ENCODE results near the gene NFYC.

The NFYC gene

GRCh38 chr1:40786171-40786994 is 94.9 kb downstream of the NFYC start:
- Histone ChIP-seq H2BK120ac (ENCODE audit: low read depth, low read length) (no peak overlapping the region), H3K79me1 (replicated peaks; ENCODE audit: low read length, poor library complexity, severe bottlenecking) (no peaks in the 10 kb centered on the region), H3K14ac (ENCODE audit: low read length in 2 of 2) (no peak overlapping the region), H4K91ac (ENCODE audit: low read length) (no peak overlapping the region), H3K27ac (ENCODE audit: low read length, poor library complexity, severe bottlenecking) (no peak overlapping the region), H3K9me3 (ENCODE audit: control insufficient read depth, low read length) (no peaks in the 10 kb centered on the region), H2AFZ (ENCODE audit: low read depth, low read length) (no peak overlapping the region), H3K9ac (ENCODE audit: low read length) (no peak overlapping the region), H3K36me3 (ENCODE audit: control insufficient read depth in 1 of 2, insufficient read depth in 2 of 2, low read depth in 1 of 2, low read length in 2 of 2) (no peaks in the 10 kb centered on the region), H3K4me1 (ENCODE audit: control insufficient read depth, insufficient read depth, low read depth, low read length) (peaks cover 20% of the 10 kb centered on the region), H3K4ac (ENCODE audit: low read depth in 1 of 2, low read length in 2 of 2) (no peak overlapping the region), H2AK5ac (ENCODE audit: low read length, severe bottlenecking) (no peak overlapping the region), H3K4me3 (ENCODE audit: insufficient read depth in 1 of 2, low read depth in 1 of 2, low read length in 2 of 2) (no peak overlapping the region), H3K27me3 (ENCODE audit: control insufficient read depth in 1 of 2, insufficient read depth in 1 of 2, low read length in 2 of 2) (peaks cover 17 to 79% of the 10 kb centered on the region in 2 experiments), H3K18ac (ENCODE audit: low read depth in 1 of 2, low read length in 2 of 2) (no peak overlapping the region), H2BK5ac (ENCODE audit: low read depth, low read length, poor library complexity, severe bottlenecking) (no peak overlapping the region), H3K4me2 (ENCODE audit: low read length, poor library complexity, severe bottlenecking) (no peak overlapping the region), H2BK12ac (ENCODE audit: low read length in 2 of 2) (no peak overlapping the region), H3K23ac (ENCODE audit: low read length in 2 of 2) (no peak overlapping the region), H2BK15ac (ENCODE audit: low read depth, poor library complexity, severe bottlenecking) (no peak overlapping the region), H4K8ac (ENCODE audit: low read length) (no peak overlapping the region)
- no peak for DNase-seq
- 81% methylated on average over 8 of the region's 9 CpGs for WGBS

DNA sequence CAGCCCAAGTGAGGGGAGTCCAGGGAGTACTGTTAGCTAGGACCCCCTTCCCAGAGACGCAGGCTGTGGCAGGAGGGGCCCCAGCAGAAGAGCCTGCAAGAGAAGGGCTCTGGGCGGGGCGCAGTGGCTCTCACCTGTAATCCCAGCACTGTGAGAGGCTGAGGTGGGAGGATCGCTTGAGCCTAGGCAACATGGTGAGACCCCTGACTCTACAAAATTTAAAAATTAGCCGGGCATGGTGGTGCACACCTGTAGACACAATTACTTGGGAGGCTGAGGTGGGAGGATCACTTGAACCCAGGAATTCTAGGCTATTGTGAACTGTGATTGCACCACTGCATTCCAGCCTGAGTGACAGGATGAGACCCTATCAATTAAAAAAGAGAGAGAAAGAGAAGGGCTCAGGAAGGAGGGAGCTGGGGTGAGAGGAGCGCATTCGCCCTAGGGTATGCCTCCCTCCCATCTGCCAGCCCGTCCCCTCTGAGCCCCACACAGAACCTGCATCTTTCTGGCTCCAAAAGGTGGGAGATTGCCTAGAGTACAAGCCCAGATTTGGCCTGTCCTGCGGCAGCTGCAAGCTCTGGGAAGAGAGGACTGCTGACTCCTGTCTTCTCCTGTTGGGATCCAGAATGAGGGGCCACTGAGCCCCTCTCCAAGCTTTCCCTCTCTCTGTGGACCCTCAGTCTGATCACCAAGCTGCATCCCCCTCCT is 95.6 kb downstream of the NFYC start:
- peak overlapping the region in 1 of 2 experiments; percentile 49 for H3K18ac ChIP-seq (ENCODE audit: low read depth in 1 of 2, low read length in 2 of 2)
- H3K4me3 ChIP-seq (ENCODE audit: insufficient read depth in 1 of 2, low read depth in 1 of 2, low read length in 2 of 2), result no peak overlapping the region
- H3K36me3 ChIP-seq (ENCODE audit: control insufficient read depth in 1 of 2, insufficient read depth in 2 of 2, low read depth in 1 of 2, low read length in 2 of 2), result no peaks in the 10 kb centered on the region
- peaks cover 15 to 79% of the 10 kb centered on the region in 2 experiments for H3K27me3 ChIP-seq (ENCODE audit: control insufficient read depth in 1 of 2, insufficient read depth in 1 of 2, low read length in 2 of 2)
- 91% methylated on average over 8 of the region's 9 CpGs for WGBS
- peak overlapping the region; percentile 29 for H2AFZ ChIP-seq (ENCODE audit: low read depth, low read length)
- no peak overlapping the region for H2BK15ac ChIP-seq (ENCODE audit: low read depth, poor library complexity, severe bottlenecking)
- no peak overlapping the region for H3K27ac ChIP-seq (ENCODE audit: low read length, poor library complexity, severe bottlenecking)
- H2BK5ac ChIP-seq (ENCODE audit: low read depth, low read length, poor library complexity, severe bottlenecking), result no peak overlapping the region
- H4K8ac ChIP-seq (ENCODE audit: low read length), result no peak overlapping the region
- no peak overlapping the region for H3K4me2 ChIP-seq (ENCODE audit: low read length, poor library complexity, severe bottlenecking)
- no peak overlapping the region for H3K14ac ChIP-seq (ENCODE audit: low read length in 2 of 2)
- no peaks in the 10 kb centered on the region for H3K79me1 ChIP-seq (replicated peaks; ENCODE audit: low read length, poor library complexity, severe bottlenecking)
- no peak overlapping the region for H2BK12ac ChIP-seq (ENCODE audit: low read length in 2 of 2)
- H3K9ac ChIP-seq (ENCODE audit: low read length), result no peak overlapping the region
- no peak overlapping the region for H3K23ac ChIP-seq (ENCODE audit: low read length in 2 of 2)
- H3K4me1 ChIP-seq (ENCODE audit: control insufficient read depth, insufficient read depth, low read depth, low read length), result peaks cover 17% of the 10 kb centered on the region
- no peak overlapping the region for H4K91ac ChIP-seq (ENCODE audit: low read length)
- H2BK120ac ChIP-seq (ENCODE audit: low read depth, low read length), result no peak overlapping the region
- no peak for DNase-seq
- H3K4ac ChIP-seq (ENCODE audit: low read depth in 1 of 2, low read length in 2 of 2), result peak overlapping the region; percentile 19 to 69
- H3K9me3 ChIP-seq (ENCODE audit: control insufficient read depth, low read length), result no peaks in the 10 kb centered on the region
- no peak overlapping the region for H2AK5ac ChIP-seq (ENCODE audit: low read length, severe bottlenecking)

DNA sequence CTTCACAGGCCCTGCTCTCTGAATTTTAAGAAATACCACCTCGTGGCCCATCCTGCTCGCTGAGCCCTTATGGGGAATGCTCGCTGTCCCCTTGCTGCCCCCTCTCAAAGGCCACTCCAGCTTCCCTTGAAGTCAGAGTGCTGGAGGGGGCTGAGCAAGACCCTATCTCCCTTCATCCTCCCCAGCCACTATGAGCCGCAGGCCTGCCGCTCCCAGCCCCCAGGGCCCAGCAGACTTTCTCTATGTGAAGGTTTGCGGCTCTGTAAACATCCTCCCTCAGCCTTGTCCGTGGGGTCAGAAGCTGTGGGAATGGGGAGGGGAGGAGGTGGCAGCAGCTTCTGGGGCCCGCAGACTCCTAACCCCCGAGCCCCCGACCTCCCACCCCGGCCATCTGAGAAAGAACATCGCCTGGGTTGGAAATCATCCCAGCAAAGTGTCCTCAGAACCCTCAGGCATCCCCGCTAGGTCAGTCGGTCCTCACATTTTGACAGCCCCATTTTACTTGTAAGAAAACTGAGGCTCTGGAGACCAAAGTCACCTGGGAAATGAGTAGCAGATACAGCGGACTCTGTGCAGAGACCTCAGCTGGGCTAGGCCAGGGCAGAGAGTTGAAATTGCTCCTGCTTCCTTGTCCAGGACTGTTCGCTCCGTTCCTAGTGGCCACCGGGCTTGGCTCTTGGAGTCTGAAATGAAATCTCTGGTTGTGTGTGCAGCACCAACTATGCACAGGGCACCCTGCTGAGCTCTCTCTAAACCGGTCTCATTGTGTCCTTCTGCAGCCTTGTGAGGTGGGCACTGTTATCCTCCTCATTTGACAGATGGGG is 96.4 kb downstream of the NFYC start:
- Histone ChIP-seq H3K4me1 (ENCODE audit: control insufficient read depth, insufficient read depth, low read depth, low read length) (peaks cover 9% of the 10 kb centered on the region), H3K9me3 (ENCODE audit: control insufficient read depth, low read length) (no peaks in the 10 kb centered on the region), H3K4me2 (ENCODE audit: low read length, poor library complexity, severe bottlenecking) (no peak overlapping the region), H2AFZ (ENCODE audit: low read depth, low read length) (peak overlapping the region; percentile 29), H3K27ac (ENCODE audit: low read length, poor library complexity, severe bottlenecking) (no peak overlapping the region), H3K14ac (ENCODE audit: low read length in 2 of 2) (peak overlapping the region in 1 of 2 experiments; percentile 18), H3K18ac (ENCODE audit: low read depth in 1 of 2, low read length in 2 of 2) (peak overlapping the region in 1 of 2 experiments; percentile 49), H3K36me3 (ENCODE audit: control insufficient read depth in 1 of 2, insufficient read depth in 2 of 2, low read depth in 1 of 2, low read length in 2 of 2) (no peaks in the 10 kb centered on the region), H3K9ac (ENCODE audit: low read length) (no peak overlapping the region), H2BK120ac (ENCODE audit: low read depth, low read length) (no peak overlapping the region), H3K27me3 (ENCODE audit: control insufficient read depth in 1 of 2, insufficient read depth in 1 of 2, low read length in 2 of 2) (peaks cover 12 to 80% of the 10 kb centered on the region in 2 experiments), H2BK15ac (ENCODE audit: low read depth, poor library complexity, severe bottlenecking) (no peak overlapping the region), H4K91ac (ENCODE audit: low read length) (peak overlapping the region; percentile 77), H2BK5ac (ENCODE audit: low read depth, low read length, poor library complexity, severe bottlenecking) (no peak overlapping the region), H3K79me1 (replicated peaks; ENCODE audit: low read length, poor library complexity, severe bottlenecking) (no peaks in the 10 kb centered on the region), H2BK12ac (ENCODE audit: low read length in 2 of 2) (peak overlapping the region in 1 of 2 experiments; percentile 10), H4K8ac (ENCODE audit: low read length) (peak overlapping the region; percentile 46), H2AK5ac (ENCODE audit: low read length, severe bottlenecking) (no peak overlapping the region), H3K23ac (ENCODE audit: low read length in 2 of 2) (no peak overlapping the region), H3K4me3 (ENCODE audit: insufficient read depth in 1 of 2, low read depth in 1 of 2, low read length in 2 of 2) (no peak overlapping the region), H3K4ac (ENCODE audit: low read depth in 1 of 2, low read length in 2 of 2) (peak overlapping the region in 1 of 2 experiments; percentile 69)
- 65% methylated on average over 18 of the region's 19 CpGs for WGBS
- no peak for DNase-seq

Data from mesenchymal stem cell (in vitro differentiated cells and primary cell).